GM23338 (cell line): ENCODE data around the gene TMEM62. TPM values are rescaled to one million over a fixed set of nuclear protein-coding genes. Genes with fewer than 3 reads are reported as not detected.
A peak's percentile ranks its signal among the peaks of the same experiment; 100 is the strongest.

Source experiments
- ATAC-seq: fragments of 200-7000 bp; cut with Tn5 transposase; 3 replicates; pipeline ENCODE4 v1.9.1; 2020
- DNase-seq: peaks from one replicate; pipeline ENCODE4 v3.0.0-alpha.2; 2015; ENCODE audit warnings: low spot score
- H2AFZ ChIP-seq: fragments of 200-600 bp; sonication (generic); 2 replicates; pipeline ENCODE4 v1.8.0; 2016; ENCODE audit warnings: antibody characterized with exemption, mild to moderate bottlenecking, moderate library complexity
- H3F3A ChIP-seq: fragments of 200-600 bp; sonication (generic); replicated peaks from 2 replicates; pipeline ENCODE4 v1.8.0; 2017; ENCODE audit warnings: antibody characterized with exemption, mixed run types, low read depth
- H3K27ac ChIP-seq: fragments of 200-600 bp; sonication (generic); 2 replicates; pipeline ENCODE4 v1.6.1; 2016; ENCODE audit warnings: low read depth
- H3K27me3 ChIP-seq: fragments of 200-600 bp; sonication (generic); 2 replicates; pipeline ENCODE4 v1.8.0; 2016; ENCODE audit warnings: mild to moderate bottlenecking, mixed run types, moderate library complexity; ENCODE audit not compliant: insufficient read depth
- H3K36me3 ChIP-seq: fragments of 200-600 bp; sonication (generic); 2 replicates; pipeline ENCODE4 v1.8.0; 2016; ENCODE audit warnings: mild to moderate bottlenecking; ENCODE audit not compliant: insufficient read depth
- H3K4me1 ChIP-seq: fragments of 200-600 bp; sonication (generic); 2 replicates; pipeline ENCODE4 v1.8.0; 2016; ENCODE audit warnings: mild to moderate bottlenecking, moderate library complexity; ENCODE audit not compliant: insufficient read depth
- H3K4me2 ChIP-seq: fragments of 200-600 bp; sonication (generic); 2 replicates; pipeline ENCODE4 v1.7.1; 2017; ENCODE audit warnings: mixed run types
- H3K4me3 ChIP-seq: fragments of 200-600 bp; sonication (generic); 2 replicates; pipeline ENCODE4 v1.6.1; 2016; ENCODE audit warnings: mixed run types
- H3K79me2 ChIP-seq: fragments of 200-600 bp; sonication (generic); replicated peaks from 2 replicates; pipeline ENCODE4 v1.8.0; 2017; ENCODE audit warnings: mild to moderate bottlenecking; ENCODE audit not compliant: insufficient read depth
- H3K9me2 ChIP-seq: fragments of 200-600 bp; sonication (generic); 2 replicates; pipeline ENCODE4 v1.8.0; 2017; ENCODE audit not compliant: insufficient read depth
- H4K20me1 ChIP-seq: fragments of 200-600 bp; sonication (generic); replicated peaks from 2 replicates; pipeline ENCODE4 v1.8.0; 2017; ENCODE audit warnings: mild to moderate bottlenecking; ENCODE audit not compliant: insufficient read depth
- H3K27ac Mint-ChIP-seq: 2 replicates; pipeline ENCODE4 v1.8.0; 2020; ENCODE audit warnings: inconsistent platforms, mild to moderate bottlenecking, moderate library complexity, mixed read lengths
- H3K27me3 Mint-ChIP-seq: 3 replicates; pipeline ENCODE4 v1.8.0; 2022; ENCODE audit warnings: low read depth, mild to moderate bottlenecking, moderate library complexity, mixed read lengths, inconsistent platforms; ENCODE audit not compliant: insufficient read depth, poor library complexity
- H3K36me3 Mint-ChIP-seq: 3 replicates; pipeline ENCODE4 v1.8.0; 2021; ENCODE audit warnings: low read depth, mild to moderate bottlenecking, inconsistent platforms, moderate library complexity, mixed read lengths
- H3K4me1 Mint-ChIP-seq: 3 replicates; pipeline ENCODE4 v1.8.0; 2020; ENCODE audit warnings: mild to moderate bottlenecking, inconsistent platforms, mixed read lengths
- H3K4me3 Mint-ChIP-seq: 3 replicates; pipeline ENCODE4 v1.8.0; 2021; ENCODE audit warnings: moderate library complexity, mild to moderate bottlenecking, inconsistent platforms, mixed read lengths
- H3K9me3 Mint-ChIP-seq: 3 replicates; pipeline ENCODE4 v1.8.0; 2020; ENCODE audit warnings: moderate library complexity, mild to moderate bottlenecking, inconsistent platforms, mixed read lengths
- CREB1 ChIP-seq: fragments of 250-450 bp; sonication (Bioruptor Pico); IDR thresholded peaks from 2 replicates; pipeline ENCODE4 v1.5.0; 2020; ENCODE audit warnings: low read depth, mild to moderate bottlenecking, moderate library complexity
- EZH2 ChIP-seq: fragments of 200-600 bp; sonication (generic); IDR thresholded peaks from one replicate; pipeline ENCODE4 v1.8.0; 2017; ENCODE audit warnings: antibody characterized with exemption, mild to moderate bottlenecking, low read depth; ENCODE audit not compliant: unreplicated experiment
- EZH2phosphoT487 ChIP-seq: fragments of 200-600 bp; sonication (generic); IDR thresholded peaks from one replicate; pipeline ENCODE4 v1.8.1; 2018; ENCODE audit warnings: antibody characterized with exemption; ENCODE audit not compliant: unreplicated experiment
- JUNB ChIP-seq: IDR thresholded peaks from one replicate; pipeline ENCODE4 v1.6.1; 2016; ENCODE audit warnings: antibody characterized with exemption; ENCODE audit not compliant: unreplicated experiment
- ZNF114 ChIP-seq: fragments of 250-450 bp; sonication (Bioruptor Pico); IDR thresholded peaks from 2 replicates; pipeline ENCODE4 v1.5.0; 2020; ENCODE audit warnings: mild to moderate bottlenecking, moderate library complexity
- ZNF331 ChIP-seq: fragments of 250-450 bp; sonication (Bioruptor Pico); IDR thresholded peaks from 2 replicates; pipeline ENCODE4 v1.5.0; 2020; ENCODE audit warnings: low read depth, mild to moderate bottlenecking, moderate library complexity
- polyA plus RNA-seq: library from polyadenylated mRNA; unstranded; fragments of >200 nt; fragmentation: Nextera tagmentation; extraction: Ambion mirVana; gene quantifications from 2 replicates; pipeline ENCODE4 v1.2.1, GENCODE V29; 2016
- total RNA-seq: library from RNA; depleted of rRNA; stranded (reverse); fragments of >200 nt; shearing (Covaris generic); gene quantifications from 2 replicates; pipeline ENCODE4 v1.2.3, GENCODE V29; 2014
- TF ChIP-seq, protein P1 (sequence below): IDR thresholded peaks from one replicate; pipeline ENCODE4 v1.6.1; 2018; ENCODE audit warnings: antibody characterized with exemption; ENCODE audit not compliant: unreplicated experiment
- TF ChIP-seq, protein P2 (sequence below): IDR thresholded peaks from 2 replicates; pipeline ENCODE4 v1.6.1; 2016; ENCODE audit warnings: antibody characterized with exemption
- TF ChIP-seq, protein P3 (sequence below), 2 experiments: fragments of 200-600 bp in 1 of 2; sonication (generic) in 1 of 2; conservative IDR thresholded peaks; 2 replicates each; pipeline versions ENCODE4 v1.5.1 to v1.6.1; 2016 to 2017; ENCODE audit warnings: antibody characterized with exemption in 2 of 2, low read depth in 2 of 2, mild to moderate bottlenecking in 2 of 2, moderate library complexity in 1 of 2

Gene TMEM62
- total and polyA plus RNA-seq, 2 experiments from 2014 or later: 3.4 to 14.3 TPM

DNA sequence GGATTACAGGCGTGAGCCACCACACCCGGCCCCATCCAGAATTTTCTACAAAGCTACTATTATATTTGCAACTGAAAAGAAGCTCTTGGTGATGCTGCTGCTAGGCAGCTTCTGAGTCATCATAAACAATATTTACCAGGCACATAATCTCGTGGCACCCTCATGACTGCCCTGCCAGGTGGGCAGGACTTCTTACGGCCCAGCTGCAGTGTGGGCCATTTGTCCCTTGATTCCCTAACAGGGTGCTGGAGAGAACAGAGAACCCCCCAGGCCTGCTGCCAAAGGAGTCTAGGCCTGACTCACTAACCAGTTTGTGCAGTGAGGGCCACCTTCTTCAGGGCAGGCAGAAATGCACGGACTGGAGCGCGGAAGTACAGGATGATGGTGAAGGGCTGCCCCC is 82.6 kb downstream of the TMEM62 start:
- Histone ChIP-seq H3K79me2 (no peaks in the 10 kb centered on the region), H3K4me1 (no peaks in the 10 kb centered on the region), H3K9me2 (no peaks in the 10 kb centered on the region), H2AFZ (no peak overlapping the region), H3K4me3 (no peak overlapping the region), H3K36me3 (no peaks in the 10 kb centered on the region), H3K27me3 (no peaks in the 10 kb centered on the region), H3F3A (no peaks in the 10 kb centered on the region), H4K20me1 (no peaks in the 10 kb centered on the region), H3K27ac (no peak overlapping the region), H3K4me2 (no peak overlapping the region)
- ATAC-seq (no peak), DNase-seq (no peak)
- Mint-ChIP-seq H3K4me1 (peaks cover 13% of the 10 kb centered on the region), H3K4me3 (no peak overlapping the region), H3K9me3 (no peaks in the 10 kb centered on the region), H3K36me3 (no peaks in the 10 kb centered on the region), H3K27ac (no peak overlapping the region), H3K27me3 (peaks cover 2% of the 10 kb centered on the region)
- TF ChIP-seq, protein P1, sequence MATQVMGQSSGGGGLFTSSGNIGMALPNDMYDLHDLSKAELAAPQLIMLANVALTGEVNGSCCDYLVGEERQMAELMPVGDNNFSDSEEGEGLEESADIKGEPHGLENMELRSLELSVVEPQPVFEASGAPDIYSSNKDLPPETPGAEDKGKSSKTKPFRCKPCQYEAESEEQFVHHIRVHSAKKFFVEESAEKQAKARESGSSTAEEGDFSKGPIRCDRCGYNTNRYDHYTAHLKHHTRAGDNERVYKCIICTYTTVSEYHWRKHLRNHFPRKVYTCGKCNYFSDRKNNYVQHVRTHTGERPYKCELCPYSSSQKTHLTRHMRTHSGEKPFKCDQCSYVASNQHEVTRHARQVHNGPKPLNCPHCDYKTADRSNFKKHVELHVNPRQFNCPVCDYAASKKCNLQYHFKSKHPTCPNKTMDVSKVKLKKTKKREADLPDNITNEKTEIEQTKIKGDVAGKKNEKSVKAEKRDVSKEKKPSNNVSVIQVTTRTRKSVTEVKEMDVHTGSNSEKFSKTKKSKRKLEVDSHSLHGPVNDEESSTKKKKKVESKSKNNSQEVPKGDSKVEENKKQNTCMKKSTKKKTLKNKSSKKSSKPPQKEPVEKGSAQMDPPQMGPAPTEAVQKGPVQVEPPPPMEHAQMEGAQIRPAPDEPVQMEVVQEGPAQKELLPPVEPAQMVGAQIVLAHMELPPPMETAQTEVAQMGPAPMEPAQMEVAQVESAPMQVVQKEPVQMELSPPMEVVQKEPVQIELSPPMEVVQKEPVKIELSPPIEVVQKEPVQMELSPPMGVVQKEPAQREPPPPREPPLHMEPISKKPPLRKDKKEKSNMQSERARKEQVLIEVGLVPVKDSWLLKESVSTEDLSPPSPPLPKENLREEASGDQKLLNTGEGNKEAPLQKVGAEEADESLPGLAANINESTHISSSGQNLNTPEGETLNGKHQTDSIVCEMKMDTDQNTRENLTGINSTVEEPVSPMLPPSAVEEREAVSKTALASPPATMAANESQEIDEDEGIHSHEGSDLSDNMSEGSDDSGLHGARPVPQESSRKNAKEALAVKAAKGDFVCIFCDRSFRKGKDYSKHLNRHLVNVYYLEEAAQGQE: no peak
- no peak for TF ChIP-seq EZH2phosphoT487
- no peak for TF ChIP-seq ZNF331 (CRISPR knock-in tag)
- no peak for TF ChIP-seq JUNB
- TF ChIP-seq ZNF114: no peak
- TF ChIP-seq EZH2: no peak
- TF ChIP-seq, protein P2, sequence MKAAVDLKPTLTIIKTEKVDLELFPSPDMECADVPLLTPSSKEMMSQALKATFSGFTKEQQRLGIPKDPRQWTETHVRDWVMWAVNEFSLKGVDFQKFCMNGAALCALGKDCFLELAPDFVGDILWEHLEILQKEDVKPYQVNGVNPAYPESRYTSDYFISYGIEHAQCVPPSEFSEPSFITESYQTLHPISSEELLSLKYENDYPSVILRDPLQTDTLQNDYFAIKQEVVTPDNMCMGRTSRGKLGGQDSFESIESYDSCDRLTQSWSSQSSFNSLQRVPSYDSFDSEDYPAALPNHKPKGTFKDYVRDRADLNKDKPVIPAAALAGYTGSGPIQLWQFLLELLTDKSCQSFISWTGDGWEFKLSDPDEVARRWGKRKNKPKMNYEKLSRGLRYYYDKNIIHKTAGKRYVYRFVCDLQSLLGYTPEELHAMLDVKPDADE: no peak
- no peak for TF ChIP-seq CREB1

DNA sequence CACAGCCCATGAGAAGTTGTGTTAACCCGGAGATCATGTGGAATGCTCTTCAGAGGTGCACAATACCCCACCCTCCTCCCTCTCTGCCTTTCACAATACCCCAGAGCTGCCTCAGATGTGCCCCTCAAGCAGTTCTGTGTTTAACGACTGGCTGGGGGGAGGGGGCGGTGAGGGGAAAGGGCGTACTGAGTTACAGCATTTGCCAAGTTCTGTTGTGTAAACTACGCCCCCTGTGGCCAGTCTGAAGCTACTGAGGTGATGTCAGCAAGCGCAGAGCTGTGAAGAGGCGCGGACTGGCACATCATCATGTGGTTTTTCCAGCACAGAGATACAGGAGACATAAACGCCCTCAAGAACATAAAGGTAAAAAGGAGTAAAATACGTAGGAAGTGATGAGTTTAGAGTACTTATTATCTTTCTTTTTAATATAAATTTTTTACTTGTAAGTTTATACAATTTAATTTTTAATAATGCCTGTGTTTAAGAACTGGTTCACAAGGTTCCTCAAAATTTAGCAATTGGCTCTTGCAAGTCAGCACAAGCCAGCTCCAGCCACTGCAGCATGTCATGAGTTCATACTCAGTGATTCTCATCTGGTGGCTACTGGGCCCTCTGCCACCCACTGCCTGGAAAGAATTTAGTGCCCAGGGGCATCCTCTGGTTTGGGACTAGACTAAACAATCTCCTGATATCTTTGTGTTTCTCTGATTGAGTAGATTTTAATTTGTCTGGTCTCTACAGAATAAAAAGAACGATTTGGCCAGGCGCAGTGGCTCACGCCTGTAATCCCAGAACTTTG is 85.7 kb downstream of the TMEM62 start:
- peak; percentile 95 for DNase-seq
- Mint-ChIP-seq H3K27ac (no peak overlapping the region), H3K36me3 (no peaks in the 10 kb centered on the region), H3K4me1 (peaks cover 8% of the 10 kb centered on the region), H3K9me3 (no peaks in the 10 kb centered on the region), H3K27me3 (peaks cover 2% of the 10 kb centered on the region), H3K4me3 (no peak overlapping the region)
- TF ChIP-seq ZNF114: no peak
- TF ChIP-seq, protein P3, sequence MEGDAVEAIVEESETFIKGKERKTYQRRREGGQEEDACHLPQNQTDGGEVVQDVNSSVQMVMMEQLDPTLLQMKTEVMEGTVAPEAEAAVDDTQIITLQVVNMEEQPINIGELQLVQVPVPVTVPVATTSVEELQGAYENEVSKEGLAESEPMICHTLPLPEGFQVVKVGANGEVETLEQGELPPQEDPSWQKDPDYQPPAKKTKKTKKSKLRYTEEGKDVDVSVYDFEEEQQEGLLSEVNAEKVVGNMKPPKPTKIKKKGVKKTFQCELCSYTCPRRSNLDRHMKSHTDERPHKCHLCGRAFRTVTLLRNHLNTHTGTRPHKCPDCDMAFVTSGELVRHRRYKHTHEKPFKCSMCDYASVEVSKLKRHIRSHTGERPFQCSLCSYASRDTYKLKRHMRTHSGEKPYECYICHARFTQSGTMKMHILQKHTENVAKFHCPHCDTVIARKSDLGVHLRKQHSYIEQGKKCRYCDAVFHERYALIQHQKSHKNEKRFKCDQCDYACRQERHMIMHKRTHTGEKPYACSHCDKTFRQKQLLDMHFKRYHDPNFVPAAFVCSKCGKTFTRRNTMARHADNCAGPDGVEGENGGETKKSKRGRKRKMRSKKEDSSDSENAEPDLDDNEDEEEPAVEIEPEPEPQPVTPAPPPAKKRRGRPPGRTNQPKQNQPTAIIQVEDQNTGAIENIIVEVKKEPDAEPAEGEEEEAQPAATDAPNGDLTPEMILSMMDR (conservative IDR thresholded peaks at IDR 0.05; ENCODE audit: low read depth in 2 of 2): peak; percentile 74 to 82
- peak; percentile 69 for TF ChIP-seq CREB1
- H3K4me1 ChIP-seq: no peaks in the 10 kb centered on the region
- no peaks in the 10 kb centered on the region for H3K27me3 ChIP-seq
- H3K27ac ChIP-seq: no peak overlapping the region
- peak overlapping the region; percentile 35; the same call in 1 of the 2 replicates for H3K4me2 ChIP-seq
- no peaks in the 10 kb centered on the region for H3K79me2 ChIP-seq
- no peaks in the 10 kb centered on the region for H3F3A ChIP-seq
- H3K9me2 ChIP-seq: no peaks in the 10 kb centered on the region
- peak overlapping the region; percentile 33 for H3K4me3 ChIP-seq
- peak overlapping the region; percentile 92 for H2AFZ ChIP-seq
- ATAC-seq: peak; percentile 97
- no peaks in the 10 kb centered on the region for H3K36me3 ChIP-seq
- no peaks in the 10 kb centered on the region for H4K20me1 ChIP-seq
